ENCODE measurements around the gene STPG4. TPM values are rescaled to one million over a fixed set of nuclear protein-coding genes. Genes with fewer than 3 reads are reported as not detected.
A peak's percentile ranks its signal among the peaks of the same experiment; 100 is the strongest.

The STPG4 gene
- polyA plus RNA-seq, 3 donors, result 0.20 to 0.24 TPM; not detected in 1

- H4K20me1 ChIP-seq (ENCODE audit: insufficient read depth, low read length), result no peaks in the 10 kb centered on the region
- TF ChIP-seq CTCF (IDR thresholded peaks at IDR 0.05), result no peak
- no peaks in the 10 kb centered on the region for H3K27me3 ChIP-seq (ENCODE audit: control insufficient read depth in 2 of 2, insufficient read depth in 2 of 2, low read length in 2 of 2)
- H3K9ac ChIP-seq (ENCODE audit: insufficient read depth, low read length, poor library complexity, severe bottlenecking), result no peak overlapping the region
- peaks cover 8% of the 10 kb centered on the region for H3K79me2 ChIP-seq (ENCODE audit: insufficient read depth, low read length)
- H3K4me2 ChIP-seq (replicated peaks; ENCODE audit: extremely low read depth, low read length, poor library complexity, severe bottlenecking), result no peak overlapping the region
- peak in 1 of 3 donors; percentile 29 for DNase-seq
- H3K4me1 ChIP-seq (ENCODE audit: control insufficient read depth in 1 of 2, insufficient read depth in 2 of 2, low read length in 2 of 2), result peaks cover 84 to 85% of the 10 kb centered on the region in 2 donors
- no peaks in the 10 kb centered on the region for H3K9me3 ChIP-seq (replicated peaks in 1 of 2; ENCODE audit: control insufficient read depth in 1 of 2, insufficient read depth in 1 of 2, low read length in 2 of 2)
- H3K36me3 Mint-ChIP-seq, result peaks cover 49 to 59% of the 10 kb centered on the region in 2 donors
- H3K4me3 ChIP-seq (replicated peaks in 1 of 3; ENCODE audit: low read depth in 2 of 3, low read length in 3 of 3), result no peak overlapping the region
- intact Hi-C loops (cut with micrococcal nuclease), result no loop called here
- H3K27me3 Mint-ChIP-seq (ENCODE audit: low read depth in 3 of 3), result peaks cover 0 to 16% (median 0%) of the 10 kb centered on the region in 3 donors
- H3K9me3 Mint-ChIP-seq, result peaks cover 0 to 2% (median 0%) of the 10 kb centered on the region in 7 donors
- WGBS (ENCODE audit: insufficient coverage), result 73% methylated on average over 7 of the region's 9 CpGs
- peak overlapping the region in 1 of 2 donors; percentile 100 for H3K27ac ChIP-seq (ENCODE audit: low read depth in 1 of 2, low read length in 2 of 2)
- H3K4me3 Mint-ChIP-seq, result no peak overlapping the region
- peaks cover 13 to 25% of the 10 kb centered on the region in 2 donors for H3K36me3 ChIP-seq (replicated peaks in 1 of 2; ENCODE audit: control insufficient read depth in 1 of 2, insufficient read depth in 2 of 2, low read length in 2 of 2)
- H3K27ac Mint-ChIP-seq, result peak overlapping the region; percentile 24 to 100 (median 77)
- H3K4me1 Mint-ChIP-seq, result peaks cover 89% of the 10 kb centered on the region
- H2AFZ ChIP-seq (ENCODE audit: insufficient read depth, low read depth, low read length, poor library complexity, severe bottlenecking), result no peak overlapping the region
Observed at GRCh38 chr2:47077442-47078117, 77.5 kb downstream of the STPG4 start.

- Mint-ChIP-seq H3K27ac (peak overlapping the region; percentile 60 to 100 (median 82)), H3K4me3 (no peak overlapping the region), H3K9me3 (peaks cover 0 to 2% (median 0%) of the 10 kb centered on the region in 7 donors), H3K4me1 (peaks cover 94% of the 10 kb centered on the region), H3K27me3 (ENCODE audit: low read depth in 3 of 3) (peaks cover 0 to 16% (median 2%) of the 10 kb centered on the region in 3 donors), H3K36me3 (peaks cover 47 to 61% of the 10 kb centered on the region in 2 donors)
- peaks cover 91 to 92% of the 10 kb centered on the region in 2 donors for H3K4me1 ChIP-seq (ENCODE audit: control insufficient read depth in 1 of 2, insufficient read depth in 2 of 2, low read length in 2 of 2)
- peaks cover 13 to 25% of the 10 kb centered on the region in 2 donors for H3K36me3 ChIP-seq (replicated peaks in 1 of 2; ENCODE audit: control insufficient read depth in 1 of 2, insufficient read depth in 2 of 2, low read length in 2 of 2)
- 78% methylated on average over 7 of the region's 12 CpGs for WGBS (ENCODE audit: insufficient coverage)
- TF ChIP-seq CTCF (IDR thresholded peaks at IDR 0.05), result no peak
- no peak overlapping the region for H3K4me2 ChIP-seq (replicated peaks; ENCODE audit: extremely low read depth, low read length, poor library complexity, severe bottlenecking)
- intact Hi-C loops (cut with micrococcal nuclease), result no loop called here
- H3K27ac ChIP-seq (ENCODE audit: low read depth in 1 of 2, low read length in 2 of 2), result peak overlapping the region; percentile 100
- no peaks in the 10 kb centered on the region for H3K9me3 ChIP-seq (replicated peaks in 1 of 2; ENCODE audit: control insufficient read depth in 1 of 2, insufficient read depth in 1 of 2, low read length in 2 of 2)
- H3K27me3 ChIP-seq (ENCODE audit: control insufficient read depth in 2 of 2, insufficient read depth in 2 of 2, low read length in 2 of 2), result no peaks in the 10 kb centered on the region
- no peak overlapping the region for H2AFZ ChIP-seq (ENCODE audit: insufficient read depth, low read depth, low read length, poor library complexity, severe bottlenecking)
- H3K79me2 ChIP-seq (ENCODE audit: insufficient read depth, low read length), result peaks cover 8% of the 10 kb centered on the region
- no peak for DNase-seq
- no peaks in the 10 kb centered on the region for H4K20me1 ChIP-seq (ENCODE audit: insufficient read depth, low read length)
- H3K9ac ChIP-seq (ENCODE audit: insufficient read depth, low read length, poor library complexity, severe bottlenecking), result no peak overlapping the region
- H3K4me3 ChIP-seq (replicated peaks in 1 of 3; ENCODE audit: low read depth in 2 of 3, low read length in 3 of 3), result no peak overlapping the region
Observed at GRCh38 chr2:47076586-47077441, 78.3 kb downstream of the STPG4 start.

Measured in CD14-positive monocyte (primary cell).